Suprapubic skin (tissue), 3 donors: Measurements from ENCODE around the gene GFOD1.

ENCODE experiments used
- POLR2A ChIP-seq, 2 donors: fragments of 450-650 bp; IDR thresholded peaks; one replicate each; pipeline ENCODE4 v1.6.1; 2017; ENCODE audit warnings: antibody characterized with exemption in 2 of 2, mild to moderate bottlenecking in 2 of 2, moderate library complexity in 2 of 2
- TF ChIP-seq, protein P1 (sequence below), 2 donors: fragments of 200-600 bp in 1 of 2; fragments of 450-650 bp in 1 of 2; sonication (generic) in 1 of 2; IDR thresholded peaks; one replicate each; pipeline ENCODE4 v1.5.1; 2016 to 2019; ENCODE audit warnings: antibody characterized with exemption in 2 of 2, mild to moderate bottlenecking in 1 of 2, moderate library complexity in 1 of 2

- TF ChIP-seq, protein P1, sequence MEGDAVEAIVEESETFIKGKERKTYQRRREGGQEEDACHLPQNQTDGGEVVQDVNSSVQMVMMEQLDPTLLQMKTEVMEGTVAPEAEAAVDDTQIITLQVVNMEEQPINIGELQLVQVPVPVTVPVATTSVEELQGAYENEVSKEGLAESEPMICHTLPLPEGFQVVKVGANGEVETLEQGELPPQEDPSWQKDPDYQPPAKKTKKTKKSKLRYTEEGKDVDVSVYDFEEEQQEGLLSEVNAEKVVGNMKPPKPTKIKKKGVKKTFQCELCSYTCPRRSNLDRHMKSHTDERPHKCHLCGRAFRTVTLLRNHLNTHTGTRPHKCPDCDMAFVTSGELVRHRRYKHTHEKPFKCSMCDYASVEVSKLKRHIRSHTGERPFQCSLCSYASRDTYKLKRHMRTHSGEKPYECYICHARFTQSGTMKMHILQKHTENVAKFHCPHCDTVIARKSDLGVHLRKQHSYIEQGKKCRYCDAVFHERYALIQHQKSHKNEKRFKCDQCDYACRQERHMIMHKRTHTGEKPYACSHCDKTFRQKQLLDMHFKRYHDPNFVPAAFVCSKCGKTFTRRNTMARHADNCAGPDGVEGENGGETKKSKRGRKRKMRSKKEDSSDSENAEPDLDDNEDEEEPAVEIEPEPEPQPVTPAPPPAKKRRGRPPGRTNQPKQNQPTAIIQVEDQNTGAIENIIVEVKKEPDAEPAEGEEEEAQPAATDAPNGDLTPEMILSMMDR (IDR thresholded peaks at IDR 0.05): no peak
- TF ChIP-seq POLR2A (IDR thresholded peaks at IDR 0.05): no peak
These were observed 80.1 kb downstream of the GFOD1 start for GRCh38 chr6:13407368-13407708.
